Measurements from ENCODE around the gene TBL2.

TBL2 gene

GRCh38 chr7:73560109-73560835, 18.1 kb downstream of the TBL2 start:
- Histone ChIP-seq H3K4me1 (ENCODE audit: low read length) (peaks cover 17% of the 10 kb centered on the region), H3K27me3 (replicated peaks; ENCODE audit: insufficient read depth, low read length) (no peaks in the 10 kb centered on the region), H3K9me3 (replicated peaks; ENCODE audit: insufficient read depth, low read length) (no peaks in the 10 kb centered on the region), H3K9ac (ENCODE audit: low read length) (no peak overlapping the region), H2AFZ (ENCODE audit: low read length) (peak overlapping the region; percentile 29), H3F3A (ENCODE audit: insufficient read depth, low read length) (peaks cover 24% of the 10 kb centered on the region), H3K9me2 (replicated peaks; ENCODE audit: insufficient read depth, low read length) (no peaks in the 10 kb centered on the region), H3K4me2 (ENCODE audit: low read depth, low read length) (no peak overlapping the region), H3K27ac (ENCODE audit: low read length) (no peak overlapping the region), H3K36me3 (replicated peaks; ENCODE audit: insufficient read depth, low read length) (peaks cover 3% of the 10 kb centered on the region; the same call in 1 of the 2 replicates), H3K4me3 (ENCODE audit: low read length) (no peak overlapping the region), H4K20me1 (ENCODE audit: insufficient read depth, low read length) (no peaks in the 10 kb centered on the region), H3K79me2 (ENCODE audit: low read length) (peaks cover 17% of the 10 kb centered on the region)
- DNase-seq = peak; percentile 42
- no peak for TF ChIP-seq EZH2 (optimal IDR thresholded peaks at IDR 0.05; ENCODE audit: low read depth, low read length)
- no peak for TF ChIP-seq CTCF (IDR thresholded peaks at IDR 0.05; ENCODE audit: low read length)
- TF ChIP-seq EZH2phosphoT487 (IDR thresholded peaks at IDR 0.05; ENCODE audit: low read length) = no peak

- Histone ChIP-seq H3K27me3 (replicated peaks; ENCODE audit: insufficient read depth, low read length) (no peaks in the 10 kb centered on the region), H3K27ac (ENCODE audit: low read length) (peak within 1 kb of the TSS; percentile 96), H3K9ac (ENCODE audit: low read length) (peak within 1 kb of the TSS; percentile 99), H4K20me1 (ENCODE audit: insufficient read depth, low read length) (no peaks in the 10 kb centered on the region), H3K9me3 (replicated peaks; ENCODE audit: insufficient read depth, low read length) (no peaks in the 10 kb centered on the region), H3K4me3 (ENCODE audit: low read length) (peak within 1 kb of the TSS; percentile 92), H3K4me2 (ENCODE audit: low read depth, low read length) (peak within 1 kb of the TSS; percentile 82), H2AFZ (ENCODE audit: low read length) (peak within 1 kb of the TSS; percentile 88), H3F3A (ENCODE audit: insufficient read depth, low read length) (peaks cover 24% of the 10 kb centered on the region), H3K36me3 (replicated peaks; ENCODE audit: insufficient read depth, low read length) (peaks cover 3% of the 10 kb centered on the region; the same call in 1 of the 2 replicates), H3K9me2 (replicated peaks; ENCODE audit: insufficient read depth, low read length) (no peaks in the 10 kb centered on the region), H3K4me1 (ENCODE audit: low read length) (peaks cover 17% of the 10 kb centered on the region), H3K79me2 (ENCODE audit: low read length) (peaks cover 44% of the 10 kb centered on the region)
- peak; percentile 88 for DNase-seq
- TF ChIP-seq CTCF (IDR thresholded peaks at IDR 0.05; ENCODE audit: low read length) = no peak
- no peak for TF ChIP-seq EZH2phosphoT487 (IDR thresholded peaks at IDR 0.05; ENCODE audit: low read length)
- no peak for TF ChIP-seq EZH2 (optimal IDR thresholded peaks at IDR 0.05; ENCODE audit: low read depth, low read length)
Measured at GRCh38 chr7:73557397-73558257, 20.8 kb downstream of the TBL2 start, which contains the start of gene BCL7B. Gene BCL7B (minus strand): TSS chr7:73557690. CDS start chr7:73557578, 112 bp downstream.

DNA sequence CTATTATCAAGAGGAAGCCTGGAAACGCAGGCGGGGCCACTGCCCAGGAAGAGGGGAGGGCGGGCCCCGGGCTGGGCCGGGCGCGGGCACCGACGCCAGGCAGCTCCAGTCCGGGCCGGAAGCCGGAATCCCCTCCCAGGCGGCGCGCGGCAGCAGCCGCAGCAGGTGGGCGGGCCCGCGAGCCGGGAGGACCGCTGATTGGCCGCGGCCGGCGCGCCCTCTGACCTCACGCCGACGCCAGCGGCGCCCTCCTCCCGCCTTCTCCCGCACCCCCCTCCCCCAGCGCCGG, 21.3 kb downstream of the TBL2 start:
- peaks cover 24% of the 10 kb centered on the region for H3F3A ChIP-seq (ENCODE audit: insufficient read depth, low read length)
- H3K27me3 ChIP-seq (replicated peaks; ENCODE audit: insufficient read depth, low read length) = no peaks in the 10 kb centered on the region
- H2AFZ ChIP-seq (ENCODE audit: low read length) = 0 out of 2 replicates have a peak overlapping the region, but pooled peaks have one; percentile 5
- no peaks in the 10 kb centered on the region for H3K9me3 ChIP-seq (replicated peaks; ENCODE audit: insufficient read depth, low read length)
- peaks cover 3% of the 10 kb centered on the region; the same call in 1 of the 2 replicates for H3K36me3 ChIP-seq (replicated peaks; ENCODE audit: insufficient read depth, low read length)
- peak overlapping the region; percentile 96 for H3K27ac ChIP-seq (ENCODE audit: low read length)
- H3K79me2 ChIP-seq (ENCODE audit: low read length) = peaks cover 49% of the 10 kb centered on the region
- H4K20me1 ChIP-seq (ENCODE audit: insufficient read depth, low read length) = no peaks in the 10 kb centered on the region
- H3K4me1 ChIP-seq (ENCODE audit: low read length) = peaks cover 17% of the 10 kb centered on the region
- H3K9me2 ChIP-seq (replicated peaks; ENCODE audit: insufficient read depth, low read length) = no peaks in the 10 kb centered on the region
- peak overlapping the region; percentile 79 for H3K4me2 ChIP-seq (ENCODE audit: low read depth, low read length)
- H3K4me3 ChIP-seq (ENCODE audit: low read length) = peak overlapping the region; percentile 92
- peak overlapping the region; percentile 99 for H3K9ac ChIP-seq (ENCODE audit: low read length)
- DNase-seq = peak; percentile 95
- TF ChIP-seq EZH2 (optimal IDR thresholded peaks at IDR 0.05; ENCODE audit: low read depth, low read length) (no peak), EZH2phosphoT487 (IDR thresholded peaks at IDR 0.05; ENCODE audit: low read length) (no peak), CTCF (IDR thresholded peaks at IDR 0.05; ENCODE audit: low read length) (no peak)

All from MM.1S (cell line).